ENCODE data around the gene GIPC1. TPM values are rescaled to one million over a fixed set of nuclear protein-coding genes. Genes with fewer than 3 reads are reported as not detected.
"Not testable (repeated sequence)": the region's sequence is repeated elsewhere in the genome, so short reads cannot be mapped to it uniquely, and the experiment has no call there.

GIPC1 gene
- total and polyA plus RNA-seq, 12 donors, result 41.6 to 84.1 (median 46.6) TPM

GRCh38 chr19:14544047-14544446 lies 48.1 kb upstream of the GIPC1 start:
- TF ChIP-seq, protein P1, sequence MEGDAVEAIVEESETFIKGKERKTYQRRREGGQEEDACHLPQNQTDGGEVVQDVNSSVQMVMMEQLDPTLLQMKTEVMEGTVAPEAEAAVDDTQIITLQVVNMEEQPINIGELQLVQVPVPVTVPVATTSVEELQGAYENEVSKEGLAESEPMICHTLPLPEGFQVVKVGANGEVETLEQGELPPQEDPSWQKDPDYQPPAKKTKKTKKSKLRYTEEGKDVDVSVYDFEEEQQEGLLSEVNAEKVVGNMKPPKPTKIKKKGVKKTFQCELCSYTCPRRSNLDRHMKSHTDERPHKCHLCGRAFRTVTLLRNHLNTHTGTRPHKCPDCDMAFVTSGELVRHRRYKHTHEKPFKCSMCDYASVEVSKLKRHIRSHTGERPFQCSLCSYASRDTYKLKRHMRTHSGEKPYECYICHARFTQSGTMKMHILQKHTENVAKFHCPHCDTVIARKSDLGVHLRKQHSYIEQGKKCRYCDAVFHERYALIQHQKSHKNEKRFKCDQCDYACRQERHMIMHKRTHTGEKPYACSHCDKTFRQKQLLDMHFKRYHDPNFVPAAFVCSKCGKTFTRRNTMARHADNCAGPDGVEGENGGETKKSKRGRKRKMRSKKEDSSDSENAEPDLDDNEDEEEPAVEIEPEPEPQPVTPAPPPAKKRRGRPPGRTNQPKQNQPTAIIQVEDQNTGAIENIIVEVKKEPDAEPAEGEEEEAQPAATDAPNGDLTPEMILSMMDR (IDR thresholded peaks at IDR 0.05), result no peak
- intact Hi-C loops (cut with DNase I), result no loop called here
- Histone ChIP-seq H3K9me3 (no peaks in the 10 kb centered on the region), H3K4me1 (peaks cover 0 to 40% (median 20%) of the 10 kb centered on the region in 9 donors), H3K4me3 (no peak overlapping the region), H3K27me3 (no peaks in the 10 kb centered on the region), H3K36me3 (peaks cover 0 to 20% (median 0%) of the 10 kb centered on the region in 9 donors), H3K27ac (peak overlapping the region in 1 of 10 donors; percentile 0)
- ATAC-seq (no peak), DNase-seq (no peak)
- WGBS, 2 donors, result 80% methylated on average over 5 of the region's 5 CpGs

DNA sequence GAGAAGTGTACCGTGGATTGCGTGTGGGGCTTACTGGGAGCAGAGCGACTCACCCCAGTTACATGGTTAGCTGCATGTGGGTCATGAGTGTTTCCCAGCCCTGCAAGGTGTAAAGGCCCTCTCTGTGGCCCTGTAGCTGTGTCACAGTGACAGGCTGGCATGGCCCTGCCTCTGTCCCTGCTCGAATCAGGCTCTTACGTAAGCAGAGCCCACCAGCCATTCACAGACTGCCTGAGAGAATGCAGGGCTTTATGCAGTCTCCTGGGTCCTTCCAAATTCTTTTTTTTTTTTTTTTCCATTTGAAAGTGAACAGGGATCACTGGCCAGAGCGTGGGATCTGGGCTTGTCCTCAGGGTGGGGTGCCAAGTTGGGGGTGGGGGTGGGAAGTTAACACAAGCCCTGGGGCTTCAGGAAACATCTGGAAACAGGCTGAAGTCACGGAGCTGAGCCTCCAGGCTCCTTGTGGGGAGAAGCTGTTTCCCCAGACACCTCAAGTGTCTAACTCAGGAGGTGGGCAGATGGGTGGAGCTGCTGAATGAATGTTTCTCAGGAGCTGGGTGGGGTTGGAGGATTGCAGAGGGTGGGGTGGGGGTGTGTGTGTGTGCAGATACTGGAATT lies 46.9 kb upstream of the GIPC1 start:
- Histone ChIP-seq H3K4me1 (peaks cover 0 to 44% (median 22%) of the 10 kb centered on the region in 9 donors), H3K9me3 (no peaks in the 10 kb centered on the region), H3K27ac (peak overlapping the region; percentile 14 to 72 (median 51)), H3K4me3 (no peak overlapping the region), H3K36me3 (peaks cover 0 to 12% (median 0%) of the 10 kb centered on the region in 9 donors), H3K27me3 (no peaks in the 10 kb centered on the region)
- intact Hi-C loops (cut with DNase I), result no loop called here
- ATAC-seq (peak in 7 of 8 donors; percentile 56 to 73 (median 61)), DNase-seq (peak in 1 of 2 donors; percentile 41)
- WGBS, 2 donors, result 38 to 46% methylated on average over 7 of the region's 7 CpGs
- TF ChIP-seq, protein P1 (IDR thresholded peaks at IDR 0.05), result no peak

DNA sequence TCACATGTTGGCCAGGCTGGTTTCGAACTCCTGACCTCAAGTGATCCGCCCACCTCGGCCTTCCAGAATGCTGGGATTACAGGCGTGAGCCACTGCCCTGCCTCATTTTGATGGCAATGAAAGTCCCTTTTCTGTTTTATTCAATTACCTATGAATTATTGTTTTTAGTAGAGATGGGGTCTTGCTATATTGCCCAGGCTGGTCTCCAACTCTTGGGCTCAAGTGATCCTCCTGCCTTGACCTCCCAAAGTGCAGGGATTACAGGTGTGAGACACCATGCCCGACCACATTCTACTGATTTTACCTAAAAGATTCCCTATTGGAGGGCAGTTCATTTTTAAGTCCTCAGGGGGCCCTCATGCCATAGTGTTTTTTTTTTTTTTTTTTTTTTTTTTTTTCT lies 46.1 kb upstream of the GIPC1 start:
- H3K9me3 ChIP-seq; H3K27me3 ChIP-seq; ATAC-seq; intact Hi-C loops (cut with DNase I); DNase-seq; H3K4me3 ChIP-seq: not testable (repeated sequence)
- Histone ChIP-seq H3K27ac (peak overlapping the region in 2 of 10 donors; percentile 56 to 65), H3K36me3 (peaks cover 0 to 11% (median 0%) of the 10 kb centered on the region in 9 donors), H3K4me1 (peaks cover 0 to 50% (median 24%) of the 10 kb centered on the region in 9 donors)
- 76 to 88% methylated on average over 5 of the region's 5 CpGs for WGBS, 2 donors

- Histone ChIP-seq H3K4me3 (no peak overlapping the region), H3K27me3 (no peaks in the 10 kb centered on the region), H3K36me3 (peaks cover 0 to 4% (median 0%) of the 10 kb centered on the region in 9 donors), H3K27ac (no peak overlapping the region), H3K4me1 (peaks cover 0 to 53% (median 24%) of the 10 kb centered on the region in 9 donors), H3K9me3 (no peaks in the 10 kb centered on the region)
- TF ChIP-seq, protein P1 (IDR thresholded peaks at IDR 0.05), result no peak
- 90 to 91% methylated on average over 19 of the region's 19 CpGs for WGBS, 2 donors
- no peak for ATAC-seq
- intact Hi-C loops (cut with DNase I), result no loop called here
- DNase-seq, result no peak
Observed at GRCh38 chr19:14540741-14541525, 45.0 kb upstream of the GIPC1 start.
